ENCODE data around the gene OTUD3.
A peak's percentile ranks its signal among the peaks of the same experiment; 100 is the strongest.

Gene OTUD3

GRCh38 chr1:19892129-19892528 lies 9.9 kb downstream of the OTUD3 start:
- Histone ChIP-seq H3K4me1 (ENCODE audit: control insufficient read depth, insufficient read depth, low read length) (peaks cover 15% of the 10 kb centered on the region), H3K36me3 (ENCODE audit: control insufficient read depth, insufficient read depth, low read length, severe bottlenecking) (peaks cover 49% of the 10 kb centered on the region)

GRCh38 chr1:19892628-19893168 lies 10.5 kb downstream of the OTUD3 start:
- no peaks in the 10 kb centered on the region for H3K27me3 ChIP-seq (replicated peaks; ENCODE audit: control insufficient read depth, insufficient read depth, low read length)
- H3K9ac ChIP-seq (ENCODE audit: low read length): no peak overlapping the region
- no peak for DNase-seq (ENCODE audit: low read depth)
- H3K4me1 ChIP-seq (ENCODE audit: control insufficient read depth, insufficient read depth, low read length): peaks cover 15% of the 10 kb centered on the region
- peaks cover 55% of the 10 kb centered on the region for H3K36me3 ChIP-seq (ENCODE audit: control insufficient read depth, insufficient read depth, low read length, severe bottlenecking)
- no peak overlapping the region for H3K4me3 ChIP-seq (ENCODE audit: low read length)
- H3K9me3 ChIP-seq (ENCODE audit: control insufficient read depth, low read length): no peaks in the 10 kb centered on the region

More at GRCh38 chr1:19892129-19892528, 9.9 kb downstream of the OTUD3 start:
- DNase-seq (ENCODE audit: low read depth): no peak
- no peaks in the 10 kb centered on the region for H3K9me3 ChIP-seq (ENCODE audit: control insufficient read depth, low read length)
- no peak overlapping the region for H3K4me3 ChIP-seq (ENCODE audit: low read length)
- no peaks in the 10 kb centered on the region for H3K27me3 ChIP-seq (replicated peaks; ENCODE audit: control insufficient read depth, insufficient read depth, low read length)
- no peak overlapping the region for H3K9ac ChIP-seq (ENCODE audit: low read length)

GRCh38 chr1:19893687-19894086 lies 11.5 kb downstream of the OTUD3 start:
- Histone ChIP-seq H3K36me3 (ENCODE audit: control insufficient read depth, insufficient read depth, low read length, severe bottlenecking) (peaks cover 59% of the 10 kb centered on the region), H3K9me3 (ENCODE audit: control insufficient read depth, low read length) (no peaks in the 10 kb centered on the region), H3K9ac (ENCODE audit: low read length) (no peak overlapping the region), H3K27me3 (replicated peaks; ENCODE audit: control insufficient read depth, insufficient read depth, low read length) (no peaks in the 10 kb centered on the region), H3K4me1 (ENCODE audit: control insufficient read depth, insufficient read depth, low read length) (peaks cover 15% of the 10 kb centered on the region), H3K4me3 (ENCODE audit: low read length) (no peak overlapping the region)
- no peak for DNase-seq (ENCODE audit: low read depth)

GRCh38 chr1:19894218-19894617 lies 12.0 kb downstream of the OTUD3 start:
- Histone ChIP-seq H3K27me3 (replicated peaks; ENCODE audit: control insufficient read depth, insufficient read depth, low read length) (no peaks in the 10 kb centered on the region), H3K4me3 (ENCODE audit: low read length) (no peak overlapping the region), H3K4me1 (ENCODE audit: control insufficient read depth, insufficient read depth, low read length) (peaks cover 15% of the 10 kb centered on the region), H3K9ac (ENCODE audit: low read length) (no peak overlapping the region), H3K36me3 (ENCODE audit: control insufficient read depth, insufficient read depth, low read length, severe bottlenecking) (peaks cover 65% of the 10 kb centered on the region), H3K9me3 (ENCODE audit: control insufficient read depth, low read length) (no peaks in the 10 kb centered on the region)
- DNase-seq (ENCODE audit: low read depth): no peak

GRCh38 chr1:19901653-19902052 lies 19.5 kb downstream of the OTUD3 start:
- no peaks in the 10 kb centered on the region for H3K9me3 ChIP-seq (ENCODE audit: control insufficient read depth, low read length)
- DNase-seq (ENCODE audit: low read depth): no peak
- H3K27me3 ChIP-seq (replicated peaks; ENCODE audit: control insufficient read depth, insufficient read depth, low read length): no peaks in the 10 kb centered on the region
- no peaks in the 10 kb centered on the region for H3K4me1 ChIP-seq (ENCODE audit: control insufficient read depth, insufficient read depth, low read length)
- H3K9ac ChIP-seq (ENCODE audit: low read length): no peak overlapping the region
- peaks cover 70% of the 10 kb centered on the region for H3K36me3 ChIP-seq (ENCODE audit: control insufficient read depth, insufficient read depth, low read length, severe bottlenecking)
- H3K4me3 ChIP-seq (ENCODE audit: low read length): no peak overlapping the region

- Histone ChIP-seq H3K9me3 (ENCODE audit: control insufficient read depth, low read length) (no peaks in the 10 kb centered on the region), H3K4me3 (ENCODE audit: low read length) (no peak overlapping the region), H3K36me3 (ENCODE audit: control insufficient read depth, insufficient read depth, low read length, severe bottlenecking) (peaks cover 77% of the 10 kb centered on the region), H3K27me3 (replicated peaks; ENCODE audit: control insufficient read depth, insufficient read depth, low read length) (no peaks in the 10 kb centered on the region), H3K9ac (ENCODE audit: low read length) (no peak overlapping the region), H3K4me1 (ENCODE audit: control insufficient read depth, insufficient read depth, low read length) (no peaks in the 10 kb centered on the region)
- no peak for DNase-seq (ENCODE audit: low read depth)
Observed at GRCh38 chr1:19903621-19904020, 21.4 kb downstream of the OTUD3 start.

- H3K36me3 ChIP-seq (ENCODE audit: control insufficient read depth, insufficient read depth, low read length, severe bottlenecking): peaks cover 86% of the 10 kb centered on the region
Observed at GRCh38 chr1:19907456-19907855, 25.3 kb downstream of the OTUD3 start.

GRCh38 chr1:19909392-19909791 lies 27.2 kb downstream of the OTUD3 start:
- Histone ChIP-seq H3K4me3 (ENCODE audit: low read length) (no peak overlapping the region), H3K36me3 (ENCODE audit: control insufficient read depth, insufficient read depth, low read length, severe bottlenecking) (peaks cover 90% of the 10 kb centered on the region), H3K27me3 (replicated peaks; ENCODE audit: control insufficient read depth, insufficient read depth, low read length) (no peaks in the 10 kb centered on the region), H3K4me1 (ENCODE audit: control insufficient read depth, insufficient read depth, low read length) (peaks cover 10% of the 10 kb centered on the region), H3K9me3 (ENCODE audit: control insufficient read depth, low read length) (no peaks in the 10 kb centered on the region), H3K9ac (ENCODE audit: low read length) (no peak overlapping the region)
- no peak for DNase-seq (ENCODE audit: low read depth)

More at GRCh38 chr1:19907456-19907855, 25.3 kb downstream of the OTUD3 start:
- Histone ChIP-seq H3K4me3 (ENCODE audit: low read length) (no peak overlapping the region), H3K9me3 (ENCODE audit: control insufficient read depth, low read length) (no peaks in the 10 kb centered on the region), H3K4me1 (ENCODE audit: control insufficient read depth, insufficient read depth, low read length) (peaks cover 10% of the 10 kb centered on the region), H3K9ac (ENCODE audit: low read length) (no peak overlapping the region), H3K27me3 (replicated peaks; ENCODE audit: control insufficient read depth, insufficient read depth, low read length) (no peaks in the 10 kb centered on the region)
- no peak for DNase-seq (ENCODE audit: low read depth)

- Histone ChIP-seq H3K27me3 (replicated peaks; ENCODE audit: control insufficient read depth, insufficient read depth, low read length) (no peaks in the 10 kb centered on the region), H3K9me3 (ENCODE audit: control insufficient read depth, low read length) (no peaks in the 10 kb centered on the region), H3K4me1 (ENCODE audit: control insufficient read depth, insufficient read depth, low read length) (peaks cover 10% of the 10 kb centered on the region), H3K9ac (ENCODE audit: low read length) (no peak overlapping the region), H3K36me3 (ENCODE audit: control insufficient read depth, insufficient read depth, low read length, severe bottlenecking) (peaks cover 86% of the 10 kb centered on the region), H3K4me3 (ENCODE audit: low read length) (no peak overlapping the region)
- no peak for DNase-seq (ENCODE audit: low read depth)
Observed at GRCh38 chr1:19909971-19910370, 27.8 kb downstream of the OTUD3 start.

GRCh38 chr1:19910650-19911049 lies 28.5 kb downstream of the OTUD3 start:
- Histone ChIP-seq H3K9ac (ENCODE audit: low read length) (no peak overlapping the region), H3K9me3 (ENCODE audit: control insufficient read depth, low read length) (no peaks in the 10 kb centered on the region), H3K4me1 (ENCODE audit: control insufficient read depth, insufficient read depth, low read length) (peaks cover 10% of the 10 kb centered on the region), H3K4me3 (ENCODE audit: low read length) (no peak overlapping the region), H3K27me3 (replicated peaks; ENCODE audit: control insufficient read depth, insufficient read depth, low read length) (no peaks in the 10 kb centered on the region), H3K36me3 (ENCODE audit: control insufficient read depth, insufficient read depth, low read length, severe bottlenecking) (peaks cover 81% of the 10 kb centered on the region)
- DNase-seq (ENCODE audit: low read depth): no peak

- Histone ChIP-seq H3K4me3 (ENCODE audit: low read length) (no peak overlapping the region), H3K9ac (ENCODE audit: low read length) (no peak overlapping the region), H3K9me3 (ENCODE audit: control insufficient read depth, low read length) (no peaks in the 10 kb centered on the region), H3K4me1 (ENCODE audit: control insufficient read depth, insufficient read depth, low read length) (peaks cover 9% of the 10 kb centered on the region), H3K27me3 (replicated peaks; ENCODE audit: control insufficient read depth, insufficient read depth, low read length) (peaks cover 9% of the 10 kb centered on the region), H3K36me3 (ENCODE audit: control insufficient read depth, insufficient read depth, low read length, severe bottlenecking) (peaks cover 15% of the 10 kb centered on the region)
- DNase-seq (ENCODE audit: low read depth): peak; percentile 94
Observed at GRCh38 chr1:19918057-19918456, 35.9 kb downstream of the OTUD3 start.

- Histone ChIP-seq H3K9me3 (ENCODE audit: control insufficient read depth, low read length) (no peaks in the 10 kb centered on the region), H3K27me3 (replicated peaks; ENCODE audit: control insufficient read depth, insufficient read depth, low read length) (peaks cover 17% of the 10 kb centered on the region)
- no peak for DNase-seq (ENCODE audit: low read depth)
Observed at GRCh38 chr1:19920132-19920710, 38.0 kb downstream of the OTUD3 start.

More at GRCh38 chr1:19920132-19920710, 38.0 kb downstream of the OTUD3 start:
- H3K4me3 ChIP-seq (ENCODE audit: low read length): no peak overlapping the region
- H3K9ac ChIP-seq (ENCODE audit: low read length): no peak overlapping the region
- no peaks in the 10 kb centered on the region for H3K36me3 ChIP-seq (ENCODE audit: control insufficient read depth, insufficient read depth, low read length, severe bottlenecking)
- H3K4me1 ChIP-seq (ENCODE audit: control insufficient read depth, insufficient read depth, low read length): peaks cover 9% of the 10 kb centered on the region

All from adipocyte (in vitro differentiated cells).